ENCODE results near the gene LMAN1L.

LMAN1L gene

GRCh38 chr15:74863239-74864056, 50.8 kb downstream of the LMAN1L start:
- FAIRE-seq, result no peak

GRCh38 chr15:74864296-74864695, 51.7 kb downstream of the LMAN1L start:
- FAIRE-seq, result no peak

GRCh38 chr15:74865316-74865715, 52.7 kb downstream of the LMAN1L start:
- FAIRE-seq, result no peak

GRCh38 chr15:74866090-74866489, 53.5 kb downstream of the LMAN1L start:
- FAIRE-seq, result no peak

- FAIRE-seq, result no peak
Measured at GRCh38 chr15:74867466-74868038, 54.9 kb downstream of the LMAN1L start.

GRCh38 chr15:74868059-74868458, 55.4 kb downstream of the LMAN1L start:
- no peak for FAIRE-seq

GRCh38 chr15:74869372-74869725, 56.7 kb downstream of the LMAN1L start:
- no peak for FAIRE-seq

GRCh38 chr15:74869726-74870407, 57.2 kb downstream of the LMAN1L start:
- no peak for FAIRE-seq

- no peak for FAIRE-seq
Measured at GRCh38 chr15:74870436-74871215, 58.0 kb downstream of the LMAN1L start.

- FAIRE-seq, result no peak
Measured at GRCh38 chr15:74872702-74873035, 60.0 kb downstream of the LMAN1L start.

- no peak for FAIRE-seq
Measured at GRCh38 chr15:74873036-74873755, 60.6 kb downstream of the LMAN1L start, which contains the start of gene SCAMP2. SCAMP2 (minus strand) TSS chr15:74873365; CDS start chr15:74873255, 110 bp downstream.

GRCh38 chr15:74873756-74874424, 61.3 kb downstream of the LMAN1L start:
- no peak for FAIRE-seq

All from islet of Langerhans (tissue), 1 donor.